DOHH2 (cell line): ENCODE data around the gene IGDCC3.

Experiments used
- CTCF ChIP-seq: fragments of 200-600 bp; sonication (generic); IDR thresholded peaks from one replicate; pipeline ENCODE4 v1.5.1; 2014; ENCODE audit warnings: antibody characterized with exemption, mild to moderate bottlenecking, low read depth, low read length; ENCODE audit not compliant: poor library complexity, severe bottlenecking
- EZH2phosphoT487 ChIP-seq: fragments of 200-600 bp; sonication (generic); IDR thresholded peaks from 2 replicates; pipeline ENCODE4 v1.6.1; 2017; ENCODE audit warnings: borderline replicate concordance, mild to moderate bottlenecking, antibody characterized with exemption, low read length, moderate library complexity, mixed read lengths

GRCh38 chr15:65421360-65422215 lies 43.8 kb upstream of the IGDCC3 start:
- no peak for TF ChIP-seq CTCF
- no peak for TF ChIP-seq EZH2phosphoT487
